H9 (cell line): ENCODE measurements around the gene DIS3L2. TPM values are rescaled to one million over a fixed set of nuclear protein-coding genes. Genes with fewer than 3 reads are reported as not detected.

Experiments
- DNase-seq: peaks from one replicate; pipeline ENCODE4 v3.0.0-alpha.2; 2017
- H2AFZ ChIP-seq: one replicate; pipeline ENCODE4 v1.6.1; 2013; ENCODE audit warnings: mild to moderate bottlenecking, low read length, control low read depth, moderate library complexity
- H2AK5ac ChIP-seq: 2 replicates; pipeline ENCODE4 v1.6.1; 2013; ENCODE audit warnings: low read length, control low read depth, mixed read lengths; ENCODE audit not compliant: insufficient read length
- H2BK120ac ChIP-seq: one replicate; pipeline ENCODE4 v1.6.1; 2013; ENCODE audit warnings: low read depth, mild to moderate bottlenecking, low read length, control low read depth, inconsistent platforms; ENCODE audit not compliant: poor library complexity, severe bottlenecking
- H2BK12ac ChIP-seq: 2 replicates; pipeline ENCODE4 v1.6.1; 2013; ENCODE audit warnings: low read length, control low read depth, mixed read lengths, low read depth; ENCODE audit not compliant: insufficient read length
- H2BK15ac ChIP-seq: 2 replicates; pipeline ENCODE4 v1.6.1; 2013; ENCODE audit warnings: low read depth, low read length, control low read depth
- H2BK20ac ChIP-seq: one replicate; pipeline ENCODE4 v1.6.1; 2013; ENCODE audit warnings: low read depth, mild to moderate bottlenecking, low read length, control low read depth, inconsistent platforms; ENCODE audit not compliant: poor library complexity, severe bottlenecking
- H2BK5ac ChIP-seq: 2 replicates; pipeline ENCODE4 v1.6.1; 2013; ENCODE audit warnings: low read length, control low read depth, mixed read lengths; ENCODE audit not compliant: insufficient read length
- H3K14ac ChIP-seq: 2 replicates; pipeline ENCODE4 v1.6.1; 2013; ENCODE audit warnings: low read length, control low read depth; ENCODE audit not compliant: insufficient read depth
- H3K18ac ChIP-seq: 2 replicates; pipeline ENCODE4 v1.6.1; 2013; ENCODE audit warnings: low read depth, mild to moderate bottlenecking, mixed read lengths, low read length, control low read depth; ENCODE audit not compliant: insufficient read length
- H3K23ac ChIP-seq: 2 replicates; pipeline ENCODE4 v1.6.1; 2013; ENCODE audit warnings: low read length, control low read depth, mixed read lengths, low read depth; ENCODE audit not compliant: insufficient read length
- H3K23me2 ChIP-seq: 2 replicates; pipeline ENCODE4 v1.6.1; 2013; ENCODE audit warnings: low read depth, mild to moderate bottlenecking, mixed read lengths, low read length, control low read depth; ENCODE audit not compliant: insufficient read length, poor library complexity, severe bottlenecking
- H3K27ac ChIP-seq: 2 replicates; pipeline ENCODE4 v1.5.1; 2013; ENCODE audit warnings: low read length, control low read depth, mixed read lengths, low read depth; ENCODE audit not compliant: insufficient read length
- H3K27me3 ChIP-seq: 2 replicates; pipeline ENCODE4 v1.6.1; 2013; ENCODE audit warnings: low read length, control low read depth, inconsistent platforms; ENCODE audit not compliant: insufficient read depth
- H3K4ac ChIP-seq: 2 replicates; pipeline ENCODE4 v1.6.1; 2013; ENCODE audit warnings: low read depth, mild to moderate bottlenecking, control low read depth, inconsistent platforms, low read length, moderate library complexity
- H3K4me1 ChIP-seq: 2 replicates; pipeline ENCODE4 v1.6.1; 2013; ENCODE audit warnings: low read length, control low read depth, inconsistent platforms; ENCODE audit not compliant: insufficient read depth
- H3K4me2 ChIP-seq: 2 replicates; pipeline ENCODE4 v1.6.1; 2013; ENCODE audit warnings: low read length, control low read depth, mixed read lengths; ENCODE audit not compliant: insufficient read length, insufficient read depth
- H3K56ac ChIP-seq: 2 replicates; pipeline ENCODE4 v1.6.1; 2013; ENCODE audit warnings: low read depth, mild to moderate bottlenecking, mixed read lengths, low read length, control low read depth; ENCODE audit not compliant: insufficient read length
- H3K79me1 ChIP-seq: 2 replicates; pipeline ENCODE4 v1.6.1; 2013; ENCODE audit warnings: low read depth, mild to moderate bottlenecking, moderate library complexity, low read length, control low read depth, inconsistent platforms; ENCODE audit not compliant: insufficient read depth, poor library complexity, severe bottlenecking
- H3K79me2 ChIP-seq: 2 replicates; pipeline ENCODE4 v1.6.1; 2013; ENCODE audit warnings: low read length, control low read depth, inconsistent platforms; ENCODE audit not compliant: insufficient read depth
- H3K9ac ChIP-seq: 2 replicates; pipeline ENCODE4 v1.6.1; 2013; ENCODE audit warnings: low read length, control low read depth, mixed read lengths; ENCODE audit not compliant: insufficient read length; ENCODE audit errors: extremely low read depth
- H3K9me3 ChIP-seq: one replicate; pipeline ENCODE4 v1.6.1; 2013; ENCODE audit warnings: low read depth, low read length, inconsistent platforms; ENCODE audit not compliant: control insufficient read depth
- H3T11ph ChIP-seq: one replicate; pipeline ENCODE4 v1.6.1; 2013; ENCODE audit warnings: mild to moderate bottlenecking, low read length, control low read depth, inconsistent platforms
- H4K20me1 ChIP-seq: one replicate; pipeline ENCODE4 v1.6.1; 2013; ENCODE audit not compliant: control insufficient read depth, insufficient read length, insufficient read depth
- H4K5ac ChIP-seq: 2 replicates; pipeline ENCODE4 v1.6.1; 2013; ENCODE audit warnings: low read depth, mild to moderate bottlenecking, mixed read lengths, low read length, control low read depth; ENCODE audit not compliant: insufficient read length
- H4K8ac ChIP-seq: replicated peaks from 2 replicates; pipeline ENCODE4 v1.6.1; 2013; ENCODE audit warnings: low read length, control low read depth, mixed read lengths, low read depth; ENCODE audit not compliant: insufficient read length
- H4K91ac ChIP-seq: 2 replicates; pipeline ENCODE4 v1.6.1; 2013; ENCODE audit warnings: low read depth, mild to moderate bottlenecking, moderate library complexity, mixed read lengths, low read length, control low read depth; ENCODE audit not compliant: insufficient read length
- H3K27ac Mint-ChIP-seq, 3 experiments: 2 replicates in 2 of 3; 3 replicates in 1 of 3; pipeline ENCODE4 v1.8.0; 2020 to 2021; ENCODE audit warnings: mixed read lengths in 3 of 3, mild to moderate bottlenecking in 1 of 3, moderate library complexity in 1 of 3
- H3K27me3 Mint-ChIP-seq: 2 replicates; pipeline ENCODE4 v1.8.0; 2021; ENCODE audit warnings: low read depth, mild to moderate bottlenecking, moderate library complexity, mixed read lengths
- H3K36me3 Mint-ChIP-seq, 3 experiments: 2 replicates in 2 of 3; 3 replicates in 1 of 3; pipeline ENCODE4 v1.8.0; 2020 to 2021; ENCODE audit warnings: low read depth in 3 of 3, mixed read lengths in 3 of 3; ENCODE audit not compliant: insufficient read depth in 1 of 3
- H3K4me1 Mint-ChIP-seq, 2 experiments: 2 replicates each; pipeline ENCODE4 v1.8.0; 2020; ENCODE audit warnings: mixed read lengths in 2 of 2
- H3K4me3 Mint-ChIP-seq, 2 experiments: 2 replicates in 1 of 2; 3 replicates in 1 of 2; pipeline ENCODE4 v1.8.0; 2020 to 2021; ENCODE audit warnings: mild to moderate bottlenecking in 2 of 2, mixed read lengths in 2 of 2, moderate library complexity in 1 of 2
- H3K9me3 Mint-ChIP-seq, 2 experiments: 2 replicates in 1 of 2; 3 replicates in 1 of 2; pipeline ENCODE4 v1.8.0; 2020; ENCODE audit warnings: mild to moderate bottlenecking in 2 of 2, mixed read lengths in 2 of 2, moderate library complexity in 1 of 2
- WGBS: extraction: QIAGEN DNeasy Blood & Tissue Kit; methylation state at CpG from one replicate; pipeline ENCODE4 v1.1.7; 2013; ENCODE audit warnings: missing lambda C conversion rate, low lambda C conversion rate, mixed read lengths; ENCODE audit not compliant: insufficient read length; ENCODE audit errors: extremely low coverage; 5-methylcytosine and 5-hydroxymethylcytosine counted together
- total RNA-seq: library from RNA; stranded (reverse); gene quantifications from 2 replicates; pipeline ENCODE4 v1.2.1, GENCODE V29; 2021
- TF ChIP-seq, protein P1 (sequence below): fragments of 200-600 bp; sonication (generic); conservative IDR thresholded peaks from 3 replicates; pipeline ENCODE4 v1.8.0; 2021; ENCODE audit warnings: antibody characterized with exemption, mild to moderate bottlenecking

Gene DIS3L2
- total RNA-seq, 1 experiment from 2014 or later = 28.1 TPM

DNA sequence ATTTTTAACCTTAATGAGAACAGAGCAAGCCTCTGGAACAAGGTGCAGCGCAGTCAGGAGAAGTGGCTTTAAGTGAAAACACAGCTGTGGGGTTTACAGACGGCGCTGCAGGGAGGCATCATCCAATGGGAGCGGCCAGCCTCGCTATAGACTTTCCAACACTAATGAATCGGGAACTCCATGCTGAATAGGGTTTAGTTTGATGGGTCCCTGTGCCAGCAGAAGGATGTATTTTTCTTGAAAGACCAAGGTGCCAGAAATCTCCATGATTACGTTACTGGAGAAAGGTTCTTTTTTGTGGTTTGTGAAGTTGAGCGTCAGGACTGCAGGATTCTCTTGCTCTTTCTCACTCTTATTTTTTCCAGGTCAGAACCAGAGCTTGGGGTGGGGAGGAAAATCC is 329.2 kb downstream of the DIS3L2 start:
- no peak overlapping the region for H3K56ac ChIP-seq
- H2AK5ac ChIP-seq = no peak overlapping the region
- no peak overlapping the region for H2BK12ac ChIP-seq
- TF ChIP-seq, protein P1, sequence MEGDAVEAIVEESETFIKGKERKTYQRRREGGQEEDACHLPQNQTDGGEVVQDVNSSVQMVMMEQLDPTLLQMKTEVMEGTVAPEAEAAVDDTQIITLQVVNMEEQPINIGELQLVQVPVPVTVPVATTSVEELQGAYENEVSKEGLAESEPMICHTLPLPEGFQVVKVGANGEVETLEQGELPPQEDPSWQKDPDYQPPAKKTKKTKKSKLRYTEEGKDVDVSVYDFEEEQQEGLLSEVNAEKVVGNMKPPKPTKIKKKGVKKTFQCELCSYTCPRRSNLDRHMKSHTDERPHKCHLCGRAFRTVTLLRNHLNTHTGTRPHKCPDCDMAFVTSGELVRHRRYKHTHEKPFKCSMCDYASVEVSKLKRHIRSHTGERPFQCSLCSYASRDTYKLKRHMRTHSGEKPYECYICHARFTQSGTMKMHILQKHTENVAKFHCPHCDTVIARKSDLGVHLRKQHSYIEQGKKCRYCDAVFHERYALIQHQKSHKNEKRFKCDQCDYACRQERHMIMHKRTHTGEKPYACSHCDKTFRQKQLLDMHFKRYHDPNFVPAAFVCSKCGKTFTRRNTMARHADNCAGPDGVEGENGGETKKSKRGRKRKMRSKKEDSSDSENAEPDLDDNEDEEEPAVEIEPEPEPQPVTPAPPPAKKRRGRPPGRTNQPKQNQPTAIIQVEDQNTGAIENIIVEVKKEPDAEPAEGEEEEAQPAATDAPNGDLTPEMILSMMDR = no peak
- Mint-ChIP-seq H3K27ac (no peak overlapping the region; a peak in 1 of 7 replicates), H3K4me3 (no peak overlapping the region), H3K27me3 (peaks cover 2% of the 10 kb centered on the region; the same call in 1 of the 2 replicates), H3K4me1 (peaks cover 14 to 16% of the 10 kb centered on the region in 2 experiments), H3K36me3 (peaks cover 0 to 1% (median 0%) of the 10 kb centered on the region in 3 experiments; a peak in 2 of 7 replicates), H3K9me3 (no peaks in the 10 kb centered on the region)
- no peak overlapping the region for H2AFZ ChIP-seq
- no peak for DNase-seq
- no peak overlapping the region for H3K4ac ChIP-seq
- H3K14ac ChIP-seq = no peak overlapping the region
- H2BK5ac ChIP-seq = no peak overlapping the region
- H4K91ac ChIP-seq = no peak overlapping the region
- no peaks in the 10 kb centered on the region for H4K20me1 ChIP-seq
- no peaks in the 10 kb centered on the region for H3K9me3 ChIP-seq
- H3K23ac ChIP-seq = no peak overlapping the region
- no peak overlapping the region for H3K9ac ChIP-seq
- no peak overlapping the region for H2BK15ac ChIP-seq
- H3K23me2 ChIP-seq = no peaks in the 10 kb centered on the region
- H2BK20ac ChIP-seq = no peak overlapping the region
- no peaks in the 10 kb centered on the region for H3K79me2 ChIP-seq
- no peaks in the 10 kb centered on the region for H3K79me1 ChIP-seq
- WGBS = no CpG with 5 or more reads among the region's 8 CpGs
- H3K4me2 ChIP-seq = no peak overlapping the region
- H4K5ac ChIP-seq = no peak overlapping the region
- H3K27ac ChIP-seq = no peak overlapping the region
- H2BK120ac ChIP-seq = no peak overlapping the region
- no peak overlapping the region for H3K18ac ChIP-seq
- no peak overlapping the region for H4K8ac ChIP-seq
- H3K27me3 ChIP-seq = no peaks in the 10 kb centered on the region
- peaks cover 2% of the 10 kb centered on the region; the same call in 1 of the 2 replicates for H3K4me1 ChIP-seq
- no peak overlapping the region for H3T11ph ChIP-seq
